RWPE2 (cell line): ENCODE data around the gene ZNF823.

ENCODE experiments used
- ATAC-seq: fragments of 200-7000 bp; cut with Tn5 transposase; 3 replicates; pipeline ENCODE4 v1.9.1; 2021; ENCODE audit warnings: low read depth
- DNase-seq: peaks from one replicate; pipeline ENCODE4 v3.0.0-alpha.2; 2020; ENCODE audit warnings: low spot score
- H3K27ac ChIP-seq: fragments of 450-650 bp; 2 replicates; pipeline ENCODE4 v1.5.1; 2017; ENCODE audit warnings: mild to moderate bottlenecking; ENCODE audit not compliant: poor library complexity, severe bottlenecking
- H3K27me3 ChIP-seq: fragments of 250-450 bp; sonication (Bioruptor Pico); 2 replicates; pipeline ENCODE4 v1.5.1; 2021; ENCODE audit warnings: mild to moderate bottlenecking, moderate library complexity; ENCODE audit not compliant: insufficient read depth, poor library complexity, severe bottlenecking
- H3K36me3 ChIP-seq: fragments of 250-450 bp; sonication (Bioruptor Pico); 2 replicates; pipeline ENCODE4 v1.5.1; 2020; ENCODE audit warnings: low read depth, mild to moderate bottlenecking, moderate library complexity
- H3K4me1 ChIP-seq: fragments of 250-450 bp; sonication (Bioruptor Pico); 2 replicates; pipeline ENCODE4 v1.5.1; 2021; ENCODE audit warnings: mild to moderate bottlenecking, moderate library complexity; ENCODE audit not compliant: insufficient read depth, poor library complexity, severe bottlenecking
- H3K4me3 ChIP-seq: fragments of 250-450 bp; sonication (Bioruptor Pico); 2 replicates; pipeline ENCODE4 v1.5.1; 2021; ENCODE audit warnings: mild to moderate bottlenecking, moderate library complexity; ENCODE audit not compliant: severe bottlenecking
- H3K9me3 ChIP-seq: fragments of 250-450 bp; sonication (Bioruptor Pico); 2 replicates; pipeline ENCODE4 v1.5.1; 2021; ENCODE audit warnings: mild to moderate bottlenecking, moderate library complexity; ENCODE audit not compliant: severe bottlenecking
- TF ChIP-seq, protein P1 (sequence below): fragments of 450-650 bp; IDR thresholded peaks from one replicate; pipeline ENCODE4 v1.5.1; 2017; ENCODE audit warnings: mild to moderate bottlenecking, moderate library complexity; ENCODE audit not compliant: poor library complexity, severe bottlenecking

The ZNF823 gene

DNA sequence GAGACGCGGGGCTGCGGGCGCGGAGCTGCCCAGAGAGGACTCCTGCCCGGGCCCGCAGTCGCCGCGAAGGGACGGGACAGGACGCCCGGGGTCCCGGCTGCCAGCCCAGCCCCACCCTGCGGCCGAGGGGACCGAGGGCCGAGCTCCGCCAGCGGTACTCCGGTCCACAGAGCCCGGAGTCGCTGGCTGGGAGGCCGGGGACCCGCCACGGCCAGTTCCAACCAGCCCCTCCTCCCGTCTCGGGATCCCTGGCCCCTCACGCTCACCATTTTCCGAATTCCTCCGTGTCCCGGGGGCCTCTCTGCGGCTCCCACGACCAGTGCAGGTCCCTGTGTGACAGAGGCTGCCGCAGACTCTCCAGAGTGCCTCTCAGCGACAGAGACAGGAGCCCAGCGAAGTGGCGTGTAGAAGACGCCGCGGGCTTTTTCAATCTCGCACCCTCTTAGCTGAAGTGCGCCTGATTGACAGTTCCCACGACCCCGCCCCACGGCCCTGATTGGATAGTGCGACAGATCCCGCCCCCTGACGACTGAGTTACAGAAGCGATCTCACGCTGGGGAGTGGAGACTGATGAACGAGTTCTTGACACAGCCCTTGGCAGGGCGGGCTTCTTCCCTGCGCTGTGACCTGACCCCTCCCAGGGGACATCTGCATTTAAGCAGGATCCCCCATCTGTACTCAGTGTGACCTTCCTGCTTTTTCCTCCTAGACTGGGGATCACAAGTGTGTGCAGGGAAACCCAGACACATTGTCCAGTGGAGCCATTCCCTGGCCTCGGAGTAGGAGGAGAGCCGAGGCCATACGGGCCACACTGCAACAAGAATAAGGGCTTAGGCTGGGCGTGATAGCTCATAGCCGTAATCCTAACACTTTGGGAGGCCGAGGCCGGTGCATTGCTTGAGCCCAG is 44.0 kb downstream of the ZNF823 start:
- H3K4me3 ChIP-seq = peak overlapping the region; percentile 88
- no peaks in the 10 kb centered on the region for H3K4me1 ChIP-seq
- TF ChIP-seq, protein P1, sequence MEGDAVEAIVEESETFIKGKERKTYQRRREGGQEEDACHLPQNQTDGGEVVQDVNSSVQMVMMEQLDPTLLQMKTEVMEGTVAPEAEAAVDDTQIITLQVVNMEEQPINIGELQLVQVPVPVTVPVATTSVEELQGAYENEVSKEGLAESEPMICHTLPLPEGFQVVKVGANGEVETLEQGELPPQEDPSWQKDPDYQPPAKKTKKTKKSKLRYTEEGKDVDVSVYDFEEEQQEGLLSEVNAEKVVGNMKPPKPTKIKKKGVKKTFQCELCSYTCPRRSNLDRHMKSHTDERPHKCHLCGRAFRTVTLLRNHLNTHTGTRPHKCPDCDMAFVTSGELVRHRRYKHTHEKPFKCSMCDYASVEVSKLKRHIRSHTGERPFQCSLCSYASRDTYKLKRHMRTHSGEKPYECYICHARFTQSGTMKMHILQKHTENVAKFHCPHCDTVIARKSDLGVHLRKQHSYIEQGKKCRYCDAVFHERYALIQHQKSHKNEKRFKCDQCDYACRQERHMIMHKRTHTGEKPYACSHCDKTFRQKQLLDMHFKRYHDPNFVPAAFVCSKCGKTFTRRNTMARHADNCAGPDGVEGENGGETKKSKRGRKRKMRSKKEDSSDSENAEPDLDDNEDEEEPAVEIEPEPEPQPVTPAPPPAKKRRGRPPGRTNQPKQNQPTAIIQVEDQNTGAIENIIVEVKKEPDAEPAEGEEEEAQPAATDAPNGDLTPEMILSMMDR = no peak
- no peaks in the 10 kb centered on the region for H3K27me3 ChIP-seq
- peak overlapping the region; percentile 58 for H3K27ac ChIP-seq
- H3K36me3 ChIP-seq = 0 out of 2 replicates have a peak, but pooled peaks cover 8% of the 10 kb centered on the region
- ATAC-seq = peak; percentile 93
- peak; percentile 91 for DNase-seq
- no peaks in the 10 kb centered on the region for H3K9me3 ChIP-seq

DNA sequence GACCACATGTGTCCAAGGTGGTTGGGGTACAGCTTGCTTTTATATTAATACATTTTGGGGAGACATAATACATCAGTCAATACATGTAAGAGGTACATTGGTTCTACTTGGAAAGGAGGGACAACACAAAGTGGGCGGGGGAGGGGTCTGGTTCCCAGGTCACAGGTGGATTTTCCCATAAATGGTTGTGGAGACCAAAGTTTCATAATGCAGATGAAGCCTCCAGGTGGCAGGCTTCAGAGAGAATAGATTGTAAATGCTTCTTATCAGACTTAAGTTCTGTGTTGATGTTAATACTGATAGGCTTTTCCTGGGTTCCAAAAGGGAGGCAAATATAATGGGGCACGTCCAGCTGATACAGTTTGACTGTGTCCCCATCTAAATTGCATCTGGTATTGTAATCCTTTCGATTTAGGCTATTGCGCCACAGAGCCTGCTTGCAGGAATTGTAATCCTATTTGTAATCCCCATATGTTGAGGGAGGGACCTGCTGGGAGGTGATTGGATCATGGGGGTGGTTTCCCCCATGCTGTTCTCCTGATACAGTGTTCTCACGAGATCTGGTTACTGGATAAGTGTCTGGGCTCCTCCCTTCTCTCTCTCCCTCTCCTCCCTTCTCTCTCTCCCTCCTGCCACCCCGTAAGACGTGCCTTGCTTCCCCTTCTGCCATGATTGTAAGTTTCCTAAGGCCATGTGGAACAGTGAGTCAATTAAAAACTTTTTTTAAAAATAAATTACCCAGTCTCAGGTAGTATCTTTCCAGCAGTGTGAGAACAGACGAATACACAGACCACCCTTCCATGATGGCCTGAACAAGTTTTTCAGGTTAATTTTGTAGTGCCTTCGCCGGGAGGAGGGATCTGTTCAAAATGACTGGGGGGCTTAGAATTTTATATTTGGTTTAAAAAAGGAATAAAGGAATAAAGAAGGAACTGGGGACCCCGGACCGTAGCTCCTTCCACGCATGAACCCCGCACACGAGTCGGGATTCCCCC is 44.9 kb downstream of the ZNF823 start:
- no peak for DNase-seq
- peak; percentile 76 for ATAC-seq
- Histone ChIP-seq H3K4me3 (peak overlapping the region; percentile 88), H3K27me3 (no peaks in the 10 kb centered on the region), H3K4me1 (no peaks in the 10 kb centered on the region), H3K36me3 (peaks cover 12% of the 10 kb centered on the region; the same call in 1 of the 2 replicates), H3K27ac (peak overlapping the region; percentile 58), H3K9me3 (no peaks in the 10 kb centered on the region)
- TF ChIP-seq, protein P1 = peak; percentile 23

DNA sequence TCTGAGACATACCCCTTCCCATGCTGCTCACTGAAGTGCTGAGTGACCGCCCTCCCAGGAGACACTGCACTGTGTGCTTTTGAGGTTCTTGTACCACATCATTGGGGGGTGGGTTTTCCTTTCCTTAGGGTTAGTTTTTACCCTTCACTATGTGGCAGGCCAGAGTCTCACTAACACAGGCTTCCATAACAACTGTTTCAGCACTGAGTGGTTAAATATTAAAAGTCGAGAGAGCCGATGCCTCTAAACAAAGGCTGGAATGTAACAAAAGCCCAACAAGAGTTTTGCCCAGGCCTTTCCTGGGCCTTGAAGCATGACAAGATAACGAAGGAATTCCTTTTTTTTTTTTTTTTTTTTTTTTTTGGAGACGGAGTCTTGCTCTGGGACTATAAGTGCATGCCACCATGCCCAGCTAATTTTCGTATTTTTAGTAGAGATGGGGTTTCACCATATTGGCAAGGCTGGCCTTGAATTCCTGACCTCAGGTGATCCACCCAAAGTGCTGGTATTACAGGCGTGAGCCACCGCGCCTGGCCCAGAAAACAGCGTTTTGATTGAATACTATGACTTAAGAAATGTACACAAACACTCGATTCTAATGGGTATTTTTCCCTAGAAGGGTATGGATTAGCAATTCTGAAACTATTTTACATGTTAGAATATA is 46.5 kb downstream of the ZNF823 start:
- Histone ChIP-seq H3K27me3 (no peaks in the 10 kb centered on the region), H3K27ac (no peak overlapping the region), H3K4me1 (no peaks in the 10 kb centered on the region), H3K4me3 (no peak overlapping the region), H3K36me3 (peaks cover 12% of the 10 kb centered on the region; the same call in 1 of the 2 replicates), H3K9me3 (no peaks in the 10 kb centered on the region)
- TF ChIP-seq, protein P1 = no peak
- DNase-seq (no peak), ATAC-seq (no peak)

DNA sequence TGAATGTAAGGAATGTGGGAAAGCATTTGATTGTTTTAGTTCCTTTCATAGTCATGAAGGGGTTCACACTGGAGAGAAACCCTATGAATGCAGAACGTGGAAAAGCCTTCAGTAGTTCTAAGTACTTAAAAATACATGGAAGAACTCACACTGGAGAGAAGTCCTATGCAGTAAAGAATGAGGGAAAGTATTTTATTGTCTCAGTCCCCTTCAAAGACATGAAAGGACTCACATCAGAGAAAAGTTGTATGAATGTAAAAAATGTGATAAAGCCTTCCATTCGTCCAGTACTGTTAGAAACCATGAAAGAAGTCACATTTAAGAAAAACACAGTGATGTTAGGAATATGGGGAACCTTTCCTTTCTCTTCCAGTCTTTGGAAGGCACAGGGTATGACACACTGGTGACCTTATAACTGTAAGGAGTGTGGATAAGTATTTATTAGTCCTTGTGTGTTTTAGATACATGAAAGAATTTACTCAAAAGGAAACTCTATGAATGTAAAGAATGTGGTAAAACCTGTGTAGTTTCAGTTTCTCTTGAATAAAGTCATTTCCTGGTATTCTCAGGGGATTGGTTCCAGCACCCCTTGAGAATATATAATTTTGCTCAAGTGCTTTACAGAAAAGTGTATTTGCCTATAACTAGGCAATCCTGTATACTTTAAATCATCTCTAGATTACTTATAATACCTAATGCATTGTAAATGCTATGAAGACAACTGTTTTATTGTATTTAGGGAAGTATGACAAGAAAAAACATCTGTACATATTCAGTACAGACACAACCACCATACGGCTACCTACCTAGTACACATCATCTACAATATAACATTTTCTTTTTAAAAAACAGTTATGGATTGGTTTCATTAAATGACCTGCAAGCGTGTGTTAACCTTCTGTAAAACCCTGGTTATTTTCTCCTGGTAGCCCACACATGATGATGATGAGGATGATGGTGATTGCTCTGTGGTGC is 52.8 kb downstream of the ZNF823 start:
- TF ChIP-seq, protein P1 = no peak
- no peak overlapping the region for H3K27ac ChIP-seq
- no peak for DNase-seq
- peaks cover 5% of the 10 kb centered on the region for H3K9me3 ChIP-seq
- no peaks in the 10 kb centered on the region for H3K27me3 ChIP-seq
- H3K4me1 ChIP-seq = no peaks in the 10 kb centered on the region
- ATAC-seq = no peak
- no peak overlapping the region for H3K4me3 ChIP-seq
- H3K36me3 ChIP-seq = peaks cover 20% of the 10 kb centered on the region
